HepG2 (cell line): ENCODE data around the gene DGCR8. TPM values are rescaled to one million over a fixed set of nuclear protein-coding genes. Genes with fewer than 3 reads are reported as not detected.
A peak's percentile ranks its signal among the peaks of the same experiment; 100 is the strongest.

ENCODE experiments used
- CREB1 ChIP-seq, 2 experiments: fragments of 450-650 bp in 1 of 2; IDR thresholded peaks; 2 replicates each; pipeline ENCODE4 v1.6.1; 2016 to 2017; ENCODE audit warnings: control low read depth in 1 of 2, mild to moderate bottlenecking in 1 of 2, missing compliant biosample characterization in 1 of 2, missing genetic modification characterization in 1 of 2
- DBP ChIP-seq: sonication (generic); formaldehyde crosslinking; IDR thresholded peaks from 2 replicates; pipeline ENCODE4 v1.4.0; 2020; ENCODE audit warnings: missing genetic modification reagents; ENCODE audit errors: not compliant biosample characterization
- EP300 ChIP-seq, 3 experiments: sonication (generic) in 1 of 3; formaldehyde crosslinking in 1 of 3; IDR thresholded peaks; 2 replicates each; pipeline versions ENCODE4 v1.5.1 to v1.6.1; 2011 to 2020; ENCODE audit warnings: low read depth in 2 of 3, low read length in 2 of 3, borderline replicate concordance in 1 of 3, improper control_type of control experiment in 1 of 3, mild to moderate bottlenecking in 1 of 3, missing genetic modification reagents in 1 of 3, moderate library complexity in 1 of 3
- ESRRA ChIP-seq: sonication (generic); formaldehyde crosslinking; IDR thresholded peaks from 2 replicates; pipeline ENCODE4 v1.5.1; 2020; ENCODE audit warnings: mild to moderate bottlenecking, low read depth, missing genetic modification reagents
- GZF1 ChIP-seq: sonication (generic); formaldehyde crosslinking; IDR thresholded peaks from 2 replicates; pipeline ENCODE4 v1.5.1; 2020; ENCODE audit warnings: mild to moderate bottlenecking, missing genetic modification reagents
- HINFP ChIP-seq: sonication (generic); formaldehyde crosslinking; IDR thresholded peaks from 2 replicates; pipeline ENCODE4 v1.4.0; 2020; ENCODE audit warnings: low read depth, mild to moderate bottlenecking, missing genetic modification reagents
- NFYB ChIP-seq: sonication (generic); formaldehyde crosslinking; IDR thresholded peaks from 2 replicates; pipeline ENCODE4 v1.4.0; 2020; ENCODE audit warnings: missing genetic modification reagents
- RBM22 ChIP-seq: fragments of 200-400 bp; formaldehyde crosslinking; optimal IDR thresholded peaks from 2 replicates; pipeline ENCODE3; 2017; ENCODE audit warnings: mild to moderate bottlenecking, low read length, moderate library complexity
- SNAI1 ChIP-seq: sonication (generic); formaldehyde crosslinking; IDR thresholded peaks from 2 replicates; pipeline ENCODE4 v1.5.0; 2020; ENCODE audit warnings: mild to moderate bottlenecking, missing genetic modification reagents, borderline replicate concordance
- STAT5B ChIP-seq: sonication (generic); formaldehyde crosslinking; IDR thresholded peaks from 2 replicates; pipeline ENCODE4 v1.4.0; 2020; ENCODE audit warnings: missing genetic modification reagents
- TARDBP ChIP-seq: sonication (generic); formaldehyde crosslinking; IDR thresholded peaks from 2 replicates; pipeline ENCODE4 v1.8.0; 2022; ENCODE audit warnings: mild to moderate bottlenecking, missing genetic modification reagents
- ZBTB25 ChIP-seq: IDR thresholded peaks from 2 replicates; pipeline ENCODE4 v1.6.1; 2018; ENCODE audit warnings: missing genetic modification reagents
- ZEB1 ChIP-seq: IDR thresholded peaks from 2 replicates; pipeline ENCODE4 v1.6.1; 2012; ENCODE audit warnings: mild to moderate bottlenecking, low read depth, inconsistent platforms; ENCODE audit not compliant: insufficient replicate concordance
- ZNF296 ChIP-seq: sonication (generic); formaldehyde crosslinking; conservative IDR thresholded peaks from 2 replicates; pipeline ENCODE4 v1.5.0; 2020; ENCODE audit warnings: mild to moderate bottlenecking, missing genetic modification reagents
- ZNF317 ChIP-seq: sonication (generic); formaldehyde crosslinking; IDR thresholded peaks from 2 replicates; pipeline ENCODE4 v1.5.0; 2020; ENCODE audit warnings: mild to moderate bottlenecking, missing genetic modification reagents
- ZNF367 ChIP-seq: sonication (generic); formaldehyde crosslinking; IDR thresholded peaks from 2 replicates; pipeline ENCODE4 v1.4.0; 2020; ENCODE audit warnings: missing genetic modification reagents, borderline replicate concordance
- ZNF382 ChIP-seq: sonication (generic); formaldehyde crosslinking; IDR thresholded peaks from 2 replicates; pipeline ENCODE4 v1.5.0; 2020; ENCODE audit warnings: missing genetic modification reagents, mild to moderate bottlenecking, borderline replicate concordance
- ZNF431 ChIP-seq: sonication (generic); formaldehyde crosslinking; IDR thresholded peaks from 2 replicates; pipeline ENCODE4 v1.9.0; 2022; ENCODE audit warnings: missing genetic modification reagents, low read depth, mild to moderate bottlenecking, borderline replicate concordance
- ZNF607 ChIP-seq: sonication (generic); formaldehyde crosslinking; IDR thresholded peaks from 2 replicates; pipeline ENCODE4 v1.5.1; 2020; ENCODE audit warnings: missing genetic modification reagents, mild to moderate bottlenecking, borderline replicate concordance
- ZNF652 ChIP-seq: IDR thresholded peaks from 2 replicates; pipeline ENCODE4 v1.6.1; 2016; ENCODE audit warnings: low read depth, borderline replicate concordance
- ZNF720 ChIP-seq: sonication (generic); formaldehyde crosslinking; IDR thresholded peaks from 2 replicates; pipeline ENCODE4 v1.4.0; 2020; ENCODE audit warnings: missing genetic modification reagents
- ZNF782 ChIP-seq: sonication (generic); formaldehyde crosslinking; IDR thresholded peaks from 2 replicates; pipeline ENCODE4 v1.4.0; 2020; ENCODE audit warnings: missing genetic modification reagents, mild to moderate bottlenecking, borderline replicate concordance
- ZUFSP ChIP-seq: sonication (generic); formaldehyde crosslinking; IDR thresholded peaks from 2 replicates; pipeline ENCODE4 v1.9.0; 2021; ENCODE audit warnings: missing genetic modification reagents, mild to moderate bottlenecking, borderline replicate concordance
- polyA plus RNA-seq, 8 experiments: library from polyadenylated mRNA; depleted of rRNA in 3 of 8; stranded (reverse) in 7 of 8; unstranded in 1 of 8; fragments of >200 nt; fragmentation: Illumina TruSeq in 4 of 8; extraction: Trizol in 4 of 8; gene quantifications; 2 replicates each; pipeline versions ENCODE4 v1.2.1 to v1.2.3, GENCODE V29; 2011 to 2016; ENCODE audit warnings: low read depth in 4 of 8, missing spikeins in 1 of 8, mixed read lengths in 1 of 8; ENCODE audit not compliant: insufficient read depth in 1 of 8
- total RNA-seq, 5 experiments: library from RNA; depleted of rRNA; stranded (reverse); fragments of >200 nt; fragmentation: Illumina TruSeq; extraction: Trizol; gene quantifications; 2 replicates each; pipeline ENCODE4 v1.2.3, GENCODE V29; 2016; ENCODE audit warnings: low read depth in 1 of 5

The DGCR8 gene
- total and polyA plus RNA-seq, 2 of the 13 experiments (the other 11 are each of a cell fraction or from before 2014, with no cell fraction given) = 10.2 to 23.2 TPM

- no peak for TF ChIP-seq ZNF382 (CRISPR knock-in tag)
- TF ChIP-seq HINFP (CRISPR knock-in tag) = peak; percentile 71
- no peak for TF ChIP-seq ZNF782 (CRISPR knock-in tag)
- TF ChIP-seq ZNF431 (CRISPR knock-in tag) = peak; percentile 74; the same call in 1 of the 2 replicates
- no peak for TF ChIP-seq ZEB1
- no peak for TF ChIP-seq GZF1
- TF ChIP-seq ZBTB25 (CRISPR knock-in tag) = peak; percentile 99
- no peak for TF ChIP-seq ZUFSP (CRISPR knock-in tag)
- peak; percentile 81; the same call in 1 of the 2 replicates for TF ChIP-seq ESRRA (CRISPR knock-in tag)
- no peak for TF ChIP-seq ZNF296 (CRISPR knock-in tag)
- 0 out of 2 replicates have a peak, but pooled peaks have one; percentile 20 for TF ChIP-seq ZNF317
- no peak for TF ChIP-seq RBM22
- peak in 1 of 2 experiments; percentile 68; a peak in 3 of 4 replicates for TF ChIP-seq EP300 (IDR thresholded peaks at IDR 0.05; ENCODE audit: low read depth in 2 of 2, low read length in 2 of 2)
- peak; percentile 18; the same call in 1 of the 2 replicates for TF ChIP-seq EP300 (CRISPR knock-in tag; IDR thresholded peaks at IDR 0.05; ENCODE audit: borderline replicate concordance)
- TF ChIP-seq TARDBP = peak; percentile 97
- peak; percentile 59 for TF ChIP-seq DBP (CRISPR knock-in tag)
- no peak for TF ChIP-seq ZNF367 (CRISPR knock-in tag)
- TF ChIP-seq NFYB = peak; percentile 68
- no peak for TF ChIP-seq STAT5B (CRISPR knock-in tag)
- TF ChIP-seq ZNF720 (CRISPR knock-in tag) = no peak
- peak; percentile 58; the same call in 1 of the 2 replicates for TF ChIP-seq ZNF607 (CRISPR knock-in tag)
- no peak for TF ChIP-seq ZNF652 (CRISPR knock-in tag)
- peak; percentile 96 for TF ChIP-seq CREB1 (IDR thresholded peaks at IDR 0.05)
- TF ChIP-seq CREB1 (CRISPR knock-in tag; IDR thresholded peaks at IDR 0.05) = peak; percentile 95
- no peak for TF ChIP-seq SNAI1 (CRISPR knock-in tag)
Observed at GRCh38 chr22:20116951-20117632, 37.1 kb downstream of the DGCR8 start, which contains the start of gene TRMT2A (continued).
